Fibroblast of skin of left quadriceps (primary cell): Measurements from ENCODE around the gene TARP.
"Not testable (repeated sequence)": the region's sequence is repeated elsewhere in the genome, so short reads cannot be mapped to it uniquely, and the experiment has no call there.

Experiments
- DNase-seq, 2 experiments: peaks; one replicate each; pipeline ENCODE4 v3.0.0-alpha.2; 2013; ENCODE audit warnings: low read depth in 2 of 2

TARP gene

GRCh38 chr7:38299275-38299931 is 26.0 kb upstream of the TARP start:
- no peak for DNase-seq

DNA sequence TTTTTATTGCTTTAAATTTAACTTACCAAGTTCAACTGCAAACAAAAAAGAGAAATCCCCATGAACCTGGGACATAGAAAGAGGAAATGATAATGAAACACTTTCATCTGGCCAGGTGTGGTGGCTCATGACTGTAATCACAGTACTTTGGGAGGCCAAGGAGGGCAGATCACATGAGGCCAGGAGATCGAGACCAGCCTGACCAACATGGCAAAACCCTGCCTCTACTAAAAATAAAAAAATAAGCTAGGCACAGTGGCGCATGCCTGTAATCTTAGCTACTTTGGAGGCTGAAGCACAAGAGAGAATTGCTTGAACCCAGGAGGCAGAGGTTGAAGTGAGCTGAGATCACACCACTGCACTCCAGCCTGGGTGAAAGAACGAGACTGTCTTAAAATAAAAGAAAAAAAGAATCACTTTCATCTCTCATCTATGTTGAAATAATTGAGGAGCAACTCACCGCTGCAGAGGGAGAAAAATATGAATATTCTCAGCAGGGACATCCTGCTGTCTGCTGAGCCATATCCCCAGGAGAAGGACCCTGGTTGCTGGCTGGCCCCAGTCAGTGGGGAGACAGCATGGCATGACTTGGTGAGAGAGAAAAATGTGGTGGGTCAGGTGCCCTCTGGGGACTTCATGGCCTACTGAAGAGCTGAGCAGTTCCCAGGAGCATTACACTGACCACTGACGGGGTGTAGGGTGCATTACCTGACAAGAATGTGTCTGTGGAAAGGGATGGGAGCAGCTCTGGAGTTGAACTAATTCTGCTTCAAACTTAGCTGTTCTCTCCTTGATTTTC is 22.8 kb upstream of the TARP start:
- no peak for DNase-seq

DNA sequence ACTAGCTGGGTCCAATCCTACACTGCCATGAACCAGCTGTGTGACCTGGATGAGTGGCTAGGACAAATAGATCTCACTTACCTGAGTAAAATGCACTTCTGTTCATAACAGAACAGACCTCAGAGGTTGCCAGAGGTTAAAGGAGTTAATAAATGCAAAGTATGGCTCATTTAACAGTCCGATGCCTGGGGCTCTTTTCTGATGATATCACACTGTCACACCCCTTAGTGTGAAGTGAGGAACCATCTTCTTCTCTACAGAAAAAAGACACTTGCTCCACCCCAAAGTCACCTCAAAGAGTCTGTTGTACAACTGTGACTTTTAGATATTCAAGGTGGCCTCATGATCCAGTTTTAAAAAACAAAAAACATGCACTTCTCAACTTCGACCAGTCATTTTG is 21.5 kb upstream of the TARP start:
- no peak for DNase-seq

DNA sequence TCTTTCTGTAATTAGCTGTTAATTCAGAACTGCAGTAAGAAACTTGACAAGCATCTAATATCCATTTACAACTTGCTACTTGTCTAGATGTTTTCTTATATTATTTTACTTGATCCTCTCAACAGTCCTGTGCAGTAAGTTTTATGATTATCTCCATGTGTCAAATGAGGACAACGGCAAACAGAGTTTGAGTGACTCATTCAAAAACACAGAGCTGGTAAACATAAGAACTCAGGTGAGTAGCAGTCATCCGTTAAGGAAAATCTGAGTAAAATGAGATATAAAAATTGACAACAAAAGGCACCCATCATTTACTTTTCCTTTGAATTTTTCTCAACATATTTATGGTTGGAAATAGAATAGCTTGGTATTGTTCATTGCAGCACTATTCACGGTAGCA is 19.0 kb upstream of the TARP start:
- DNase-seq: no peak

DNA sequence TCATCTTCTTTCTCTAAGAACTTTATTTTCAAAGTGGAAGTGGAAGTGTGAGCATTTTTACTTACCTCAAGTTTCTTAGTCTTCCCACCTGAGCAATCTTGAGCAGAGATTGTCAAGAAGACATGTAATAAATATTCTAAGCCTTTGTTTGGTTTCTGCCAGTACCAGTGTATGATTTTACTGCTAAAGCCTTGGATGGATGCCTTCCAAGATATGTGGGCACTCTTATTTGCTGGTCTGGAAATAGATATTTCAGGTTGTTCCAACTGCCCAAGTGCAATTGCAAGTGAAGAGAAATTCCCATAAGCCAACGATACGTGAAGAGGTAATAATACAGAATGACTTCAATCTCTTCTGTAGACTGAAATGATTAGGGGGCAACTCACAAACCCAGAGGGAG is 18.2 kb upstream of the TARP start:
- no peak for DNase-seq

DNA sequence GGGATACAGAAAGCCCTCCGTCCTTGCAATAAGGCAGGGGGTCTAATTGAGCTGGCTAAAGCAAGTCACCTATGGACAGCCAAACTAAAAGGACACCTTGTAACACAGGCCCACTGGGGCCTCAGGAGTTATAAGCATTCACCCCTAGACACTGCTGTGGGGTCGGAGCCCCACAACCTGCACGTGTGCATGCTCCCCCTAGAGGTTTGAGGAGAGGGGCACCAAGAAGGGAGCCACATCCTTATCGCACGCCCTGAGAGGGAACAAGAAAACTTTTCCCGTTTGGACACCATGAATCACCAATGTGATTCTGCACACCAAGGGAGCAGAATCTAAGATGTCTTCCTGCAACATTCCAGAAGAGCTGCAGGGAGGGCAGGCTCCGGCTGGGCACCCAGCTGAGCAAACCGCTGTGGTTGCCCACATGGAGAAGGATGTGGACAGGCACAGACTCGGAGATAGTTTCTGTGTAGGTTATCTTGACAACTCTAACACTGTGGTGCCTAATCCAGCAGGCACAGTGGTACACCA is 17.7 kb upstream of the TARP start:
- DNase-seq: no peak

DNA sequence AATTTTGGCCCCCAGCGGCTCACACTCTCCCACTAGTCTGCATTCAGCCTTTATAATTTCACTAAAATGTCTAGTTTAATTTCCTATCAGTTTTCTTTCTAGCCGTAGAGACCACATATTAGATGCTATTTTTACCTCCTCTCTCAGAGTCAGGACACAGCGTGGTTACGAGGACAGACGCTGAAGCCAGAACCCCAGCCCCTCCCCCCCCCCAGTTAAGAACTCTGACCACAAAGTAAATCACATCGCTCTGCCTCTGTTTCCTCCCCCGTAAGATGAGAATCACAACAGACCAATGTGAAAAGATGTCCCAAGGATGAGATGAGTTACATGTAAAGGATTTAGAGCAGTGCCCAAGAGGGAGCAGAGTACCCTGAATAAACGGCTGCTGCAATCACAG is 11.1 kb upstream of the TARP start:
- no peak for DNase-seq

DNA sequence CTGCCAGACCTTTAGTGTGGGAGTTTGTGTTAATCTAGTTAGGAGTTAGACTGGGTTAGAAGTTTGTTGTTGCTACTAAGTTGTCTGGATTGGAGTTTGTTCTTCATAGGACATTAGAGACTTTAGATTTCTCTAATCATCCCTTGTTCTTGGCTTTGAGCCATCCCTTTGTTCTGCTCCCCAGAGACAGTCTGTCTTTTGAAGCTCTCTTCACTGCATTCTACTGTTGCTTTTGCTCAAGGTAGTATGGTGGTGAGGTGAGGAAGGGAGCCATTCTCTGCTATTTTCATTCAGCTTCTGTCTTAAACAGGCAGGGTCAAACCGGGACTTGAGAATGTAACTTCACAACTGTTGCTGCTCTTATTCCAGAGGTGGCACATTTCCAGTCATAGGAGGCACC is 10.4 kb upstream of the TARP start:
- DNase-seq: no peak

- DNase-seq: no peak
These were observed 9.7 kb upstream of the TARP start for GRCh38 chr7:38283107-38283506.

DNA sequence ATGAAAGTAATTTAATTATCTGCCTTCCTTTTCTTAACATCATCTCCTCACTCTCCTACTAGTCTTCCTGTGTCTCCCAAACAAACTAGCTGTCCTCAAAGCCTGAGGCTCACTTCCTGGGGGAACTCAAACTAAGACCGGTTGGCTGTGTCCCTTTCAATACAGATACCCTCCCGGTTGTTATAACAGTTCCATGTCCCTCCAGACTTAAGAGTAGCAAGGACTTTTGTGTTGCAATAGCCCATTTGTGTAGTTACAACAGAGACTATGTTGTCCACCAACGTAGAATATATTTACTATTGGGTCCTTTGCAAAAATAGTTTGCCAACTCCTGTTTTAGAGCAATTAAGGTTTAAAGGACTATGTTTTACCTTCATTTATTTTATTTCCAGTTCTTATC is 8.6 kb upstream of the TARP start:
- DNase-seq: no peak

- DNase-seq: no peak
These were observed 7.8 kb upstream of the TARP start for GRCh38 chr7:38281266-38281665.

DNA sequence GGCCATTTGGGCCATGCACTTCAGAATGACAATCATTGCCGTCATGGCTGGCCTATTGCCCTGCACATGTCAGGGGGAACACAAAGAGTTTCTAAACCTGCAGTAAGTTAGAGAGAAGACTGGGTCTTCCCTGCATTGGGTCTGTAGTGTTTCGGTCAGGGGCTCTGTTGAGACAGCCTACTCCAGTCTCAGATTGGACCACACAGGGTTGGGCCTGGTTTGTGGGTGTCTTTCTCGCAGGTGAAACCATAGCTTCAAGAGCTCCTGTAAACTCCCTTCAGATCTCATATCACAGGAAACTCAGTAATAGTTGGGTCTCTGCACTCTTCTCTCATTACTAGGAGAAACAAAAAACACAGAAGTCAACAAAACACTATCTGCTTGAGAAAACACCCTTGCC is 7.3 kb upstream of the TARP start:
- DNase-seq: no peak

- no peak for DNase-seq
These were observed 6.6 kb upstream of the TARP start for GRCh38 chr7:38280000-38280399.

DNA sequence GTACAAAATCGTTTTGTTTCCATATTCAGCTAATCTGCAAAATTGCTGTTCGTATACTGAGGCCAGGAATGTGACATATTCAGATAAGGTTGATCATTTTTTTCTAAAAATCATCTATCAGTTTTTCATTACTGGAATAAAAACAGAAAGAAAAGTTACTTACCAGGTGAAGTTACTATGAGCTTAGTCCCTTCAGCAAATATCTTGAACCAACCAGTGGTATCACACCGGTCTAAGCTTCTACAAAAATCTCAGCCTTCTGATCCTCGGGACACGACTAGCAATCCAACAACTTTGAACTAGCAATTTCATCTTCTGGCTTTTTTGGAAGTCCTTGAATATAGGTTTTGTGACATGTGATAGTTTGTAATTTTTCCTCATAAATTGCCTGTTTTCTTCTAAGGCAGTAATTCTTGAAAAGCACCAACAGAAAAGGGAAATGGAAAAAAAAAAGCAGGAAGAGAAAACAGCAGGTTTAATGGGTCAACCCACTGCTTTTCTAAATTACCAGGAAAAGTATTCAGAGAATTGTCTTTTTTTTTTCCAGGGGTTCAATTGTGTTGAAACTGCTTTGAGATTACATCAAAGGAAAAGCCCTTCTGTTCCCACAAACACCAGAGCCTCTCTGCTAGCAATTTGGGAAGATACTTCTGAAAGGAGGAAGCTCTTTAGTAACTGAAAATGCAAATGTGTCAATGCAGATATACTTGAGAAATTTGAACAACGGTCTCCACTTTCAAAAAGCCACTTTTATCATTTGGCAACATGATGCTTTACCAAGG is 2.9 kb upstream of the TARP start:
- no peak for DNase-seq

- DNase-seq: no peak
These were observed 1.6 kb upstream of the TARP start for GRCh38 chr7:38274927-38275620.

DNA sequence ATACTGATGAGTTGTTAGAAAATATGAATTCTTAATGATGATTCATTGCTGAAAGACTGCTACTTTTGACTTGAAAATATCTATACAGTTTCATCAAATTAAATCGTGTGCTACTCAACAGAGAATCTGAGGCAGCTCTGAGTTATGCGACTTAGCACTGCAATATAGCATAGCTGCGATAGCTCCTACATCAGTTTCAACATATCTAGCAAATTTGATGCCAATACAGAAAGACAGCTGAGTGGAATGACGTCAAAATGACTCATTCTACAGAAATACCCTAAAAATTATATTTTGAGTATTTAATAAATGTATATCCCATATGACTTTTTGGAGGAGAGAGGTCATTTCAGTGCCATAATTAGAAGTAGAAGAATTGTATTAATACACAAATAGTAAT is 1.1 kb upstream of the TARP start:
- no peak for DNase-seq

DNA sequence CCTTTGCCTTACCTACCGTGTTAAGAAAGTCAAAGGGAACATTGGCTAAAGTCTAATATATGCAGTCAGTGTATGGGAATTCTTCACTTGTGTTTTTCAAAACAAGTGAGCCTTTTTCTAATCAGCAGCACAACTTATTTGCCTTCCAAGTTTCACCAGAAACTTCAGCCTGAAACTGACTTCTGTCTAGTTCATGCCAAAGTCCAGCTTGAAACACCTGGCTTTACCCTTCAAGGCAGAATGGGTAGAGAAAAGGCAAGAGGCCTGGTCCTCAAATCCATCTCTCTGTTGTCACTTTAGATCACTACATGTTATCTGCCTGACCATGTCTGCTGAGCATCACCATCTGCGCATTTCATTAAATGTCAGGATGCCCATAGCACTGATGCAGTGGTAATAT is 3.0 kb downstream of the TARP start:
- DNase-seq: not testable (repeated sequence)

DNA sequence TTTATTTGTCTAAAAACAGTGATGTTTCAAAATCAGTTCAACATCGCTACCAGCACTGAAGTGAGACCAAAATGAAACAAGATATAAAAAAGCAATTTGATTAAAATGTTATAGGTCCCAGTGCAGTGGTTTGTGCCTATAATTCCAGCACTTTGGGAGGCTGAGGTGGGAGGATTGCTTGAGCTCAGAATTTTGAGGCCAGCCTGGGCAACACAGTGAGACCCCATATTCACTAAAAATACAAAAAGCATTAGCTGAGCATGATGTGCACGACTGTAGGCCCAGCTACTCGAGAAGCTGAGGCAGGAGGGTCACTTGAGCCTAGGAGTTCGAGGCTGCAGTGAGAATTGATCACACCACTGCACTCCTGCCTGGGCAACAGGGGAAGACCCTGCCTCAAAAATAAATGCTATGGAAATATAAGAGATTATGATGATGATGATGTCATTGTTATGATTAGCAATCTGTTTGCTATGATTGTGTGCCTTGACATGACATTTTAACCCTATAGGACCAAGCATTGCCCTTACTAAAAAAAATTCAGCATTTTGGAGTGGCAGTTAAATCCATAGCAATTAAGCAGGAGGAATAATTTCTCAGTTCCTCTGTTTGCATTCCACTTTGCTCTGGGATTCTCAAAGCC is 3.6 kb downstream of the TARP start:
- not testable (repeated sequence) for DNase-seq

DNA sequence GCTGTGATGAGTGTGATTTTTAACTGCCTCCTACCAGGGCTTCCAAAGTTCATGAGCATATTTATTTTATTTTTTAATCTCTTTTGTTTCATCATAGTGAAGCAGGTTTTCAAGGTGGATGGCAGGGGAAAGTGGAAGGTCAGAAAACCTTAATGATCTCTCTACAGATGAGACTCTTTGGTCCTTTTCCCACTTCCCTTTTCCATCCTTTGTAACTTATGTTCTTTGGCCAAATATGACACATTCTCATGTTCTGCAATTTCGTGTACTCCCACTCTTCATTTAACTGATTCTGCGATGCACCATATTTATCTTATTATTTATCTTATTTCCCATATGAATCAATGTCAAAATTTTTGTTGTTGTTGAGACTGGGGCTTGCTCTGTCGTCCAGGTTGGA is 7.5 kb downstream of the TARP start:
- DNase-seq: not testable (repeated sequence)

GRCh38 chr7:38264602-38265001 is 8.8 kb downstream of the TARP start:
- not testable (repeated sequence) for DNase-seq

DNA sequence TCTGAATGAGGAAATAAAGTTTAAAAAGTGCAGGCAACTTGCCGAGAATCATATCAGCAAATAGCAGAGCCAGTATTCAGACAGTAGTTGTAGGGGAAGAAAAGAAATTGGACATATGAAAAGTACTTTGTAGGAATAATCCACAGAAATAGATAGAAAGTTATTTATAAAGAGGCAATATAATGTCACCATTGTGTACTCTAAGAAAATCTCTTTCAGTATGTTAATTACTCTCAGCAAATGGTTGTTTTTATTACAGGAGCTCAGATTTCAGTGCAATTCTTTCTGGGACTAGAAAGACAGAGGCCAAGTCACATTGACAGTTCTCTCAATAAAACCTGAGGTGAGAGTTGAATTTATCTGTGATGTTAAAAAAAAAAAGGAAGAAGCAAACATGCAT is 10.2 kb downstream of the TARP start:
- not testable (repeated sequence) for DNase-seq
